ENCODE measurements around the gene HSPD1.

GRCh38 chr2:197499594-197500502 is at the start of gene HSPD1, which contains the start of gene HSPE1:
- TF ChIP-seq CTCF (IDR thresholded peaks at IDR 0.05) = peak in 1 of 4 experiments; percentile 6
- TF ChIP-seq POLR2A (IDR thresholded peaks at IDR 0.05) = peak; percentile 93 to 97
- TF ChIP-seq EP300 (IDR thresholded peaks at IDR 0.05) = peak; percentile 42
- TF ChIP-seq POLR2AphosphoS5 (IDR thresholded peaks at IDR 0.05) = peak; percentile 97

Measured in gastroesophageal sphincter (tissue), 3 donors.